ENCODE measurements around the gene PPP6R1.
"Not testable (repeated sequence)": the region's sequence is repeated elsewhere in the genome, so short reads cannot be mapped to it uniquely, and the experiment has no call there.

Gene PPP6R1

GRCh38 chr19:55223291-55224037 lies 35.4 kb downstream of the PPP6R1 start:
- no peak for DNase-seq

GRCh38 chr19:55220525-55220924 lies 38.3 kb downstream of the PPP6R1 start:
- no peak for DNase-seq

GRCh38 chr19:55216461-55217198 lies 42.2 kb downstream of the PPP6R1 start:
- peak; percentile 99 for DNase-seq

DNA sequence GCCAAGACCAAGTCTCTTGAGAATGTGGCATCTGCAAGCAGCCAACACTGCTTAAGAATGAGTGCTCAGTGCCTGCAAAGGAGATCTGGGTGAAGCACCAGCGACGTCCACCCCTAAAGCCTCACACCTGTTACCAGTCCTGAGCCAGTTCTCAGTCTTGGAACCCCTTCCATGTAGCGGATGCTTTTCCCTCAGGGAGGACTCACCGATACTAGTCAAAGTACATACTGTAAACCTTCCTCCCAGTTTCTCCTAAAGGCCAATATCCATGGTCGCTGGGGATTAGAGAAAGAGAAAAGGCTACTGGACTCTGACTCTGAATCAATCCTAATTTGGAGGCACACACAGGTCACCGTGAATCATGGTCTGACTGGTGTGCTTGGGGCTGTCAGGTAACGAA lies 45.3 kb downstream of the PPP6R1 start:
- no peak for DNase-seq

DNA sequence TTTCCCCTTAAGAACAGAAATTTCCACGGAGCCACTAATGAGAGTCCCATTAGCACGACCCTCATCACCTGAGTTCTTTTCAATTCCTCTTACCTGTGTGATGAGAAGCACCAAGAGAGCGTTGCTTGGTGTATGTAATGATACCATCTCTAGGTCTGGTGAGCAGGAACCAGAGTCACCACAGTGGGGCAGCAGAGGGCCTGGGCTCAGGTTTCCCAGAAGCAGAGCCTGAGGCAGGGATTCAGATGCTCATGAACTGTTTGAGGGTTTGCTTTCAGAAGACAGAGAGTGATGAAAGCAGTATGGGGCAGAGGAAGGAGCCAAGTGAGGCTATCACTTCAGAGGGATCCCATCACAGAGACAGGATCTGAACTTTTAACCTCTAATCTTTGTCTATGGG lies 46.4 kb downstream of the PPP6R1 start:
- no peak for DNase-seq

DNA sequence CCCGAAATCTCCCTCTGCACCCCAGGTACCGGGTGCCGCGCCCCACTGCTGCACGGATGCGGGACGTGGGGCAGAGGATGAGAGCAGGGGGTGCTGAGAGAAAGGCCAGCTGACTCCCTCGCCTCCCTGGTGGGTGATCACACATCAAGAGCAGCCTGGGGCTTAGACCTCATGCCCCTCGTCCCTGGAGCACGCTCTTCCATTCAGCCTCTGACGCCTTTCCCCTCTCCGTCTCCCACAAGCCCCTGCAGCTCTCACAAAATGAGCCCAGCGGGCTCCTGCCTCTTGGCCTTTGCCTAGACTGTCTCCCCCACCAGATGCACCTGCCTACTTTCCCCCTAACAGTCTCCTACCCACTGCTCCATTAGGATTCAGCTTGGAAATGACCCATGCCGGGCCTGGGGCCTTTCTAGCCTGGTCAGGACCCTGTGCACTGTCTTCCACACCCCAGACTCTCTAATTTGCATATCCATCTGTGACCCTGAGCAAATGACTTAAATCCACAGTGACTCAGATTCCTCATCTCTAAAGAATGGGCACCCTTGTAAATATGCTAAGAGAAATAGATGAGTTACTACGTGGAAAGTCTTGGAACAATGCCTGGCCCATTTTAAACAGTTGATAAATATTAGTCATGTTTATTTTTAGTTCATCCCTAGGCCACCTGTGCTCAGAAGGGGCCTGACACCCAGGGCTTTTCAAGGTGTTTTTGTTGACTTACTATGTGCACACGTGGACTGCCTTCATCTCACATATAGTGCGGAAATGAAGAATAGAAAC lies 48.9 kb downstream of the PPP6R1 start:
- DNase-seq: peak; percentile 90

GRCh38 chr19:55208880-55209692 lies 49.7 kb downstream of the PPP6R1 start, which contains the start of gene PTPRH:
Gene PTPRH, minus strand, starts transcription at chr19:55209501. Its CDS starts 68 bp downstream, at chr19:55209433.
- no peak for DNase-seq

DNA sequence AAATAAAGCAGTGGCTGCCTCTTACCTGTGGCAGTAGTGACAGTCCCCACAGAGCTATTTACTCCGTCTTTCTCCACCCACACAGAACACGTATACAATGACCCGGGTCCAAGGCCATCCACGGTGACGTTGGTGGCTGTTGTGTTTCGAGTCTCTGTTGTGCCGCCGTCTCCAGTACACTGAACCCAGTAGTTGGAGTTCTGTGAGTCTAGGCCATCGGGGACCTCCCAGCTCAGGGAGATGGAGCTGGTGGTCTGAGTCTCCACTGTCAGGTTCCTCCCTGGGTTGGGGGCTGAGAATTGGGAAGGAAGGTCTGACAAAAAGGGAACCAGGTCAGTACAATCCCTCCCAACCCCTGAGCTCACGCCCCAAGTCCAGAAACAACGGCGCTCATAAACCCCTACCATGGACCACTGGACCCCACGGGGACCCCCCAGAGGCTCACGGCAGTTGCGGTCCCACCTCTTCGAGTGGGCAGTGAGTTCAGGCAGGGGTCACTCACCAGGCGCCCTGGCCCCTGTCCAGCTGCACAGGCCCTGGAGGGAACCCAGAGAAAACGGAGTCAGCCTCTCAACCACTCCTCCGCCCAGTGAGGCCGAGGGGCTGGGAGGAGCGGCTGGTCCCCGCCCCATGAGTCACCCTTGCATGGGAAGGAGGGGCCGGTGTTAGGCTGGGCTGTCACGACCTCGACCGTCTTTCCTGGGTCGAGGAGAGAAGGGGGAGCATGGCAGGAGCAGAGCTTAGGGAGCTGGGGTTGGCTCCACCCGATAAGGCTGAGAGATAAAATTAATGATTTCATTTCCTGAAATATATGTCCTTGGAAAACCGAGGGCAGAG lies 51.9 kb downstream of the PPP6R1 start:
- DNase-seq: peak; percentile 83

GRCh38 chr19:55202199-55202598 lies 56.6 kb downstream of the PPP6R1 start:
- DNase-seq: not testable (repeated sequence)

GRCh38 chr19:55199620-55200204 lies 59.1 kb downstream of the PPP6R1 start:
- no peak for DNase-seq

- no peak for DNase-seq
Measured at GRCh38 chr19:55198651-55199050, 60.2 kb downstream of the PPP6R1 start.

DNA sequence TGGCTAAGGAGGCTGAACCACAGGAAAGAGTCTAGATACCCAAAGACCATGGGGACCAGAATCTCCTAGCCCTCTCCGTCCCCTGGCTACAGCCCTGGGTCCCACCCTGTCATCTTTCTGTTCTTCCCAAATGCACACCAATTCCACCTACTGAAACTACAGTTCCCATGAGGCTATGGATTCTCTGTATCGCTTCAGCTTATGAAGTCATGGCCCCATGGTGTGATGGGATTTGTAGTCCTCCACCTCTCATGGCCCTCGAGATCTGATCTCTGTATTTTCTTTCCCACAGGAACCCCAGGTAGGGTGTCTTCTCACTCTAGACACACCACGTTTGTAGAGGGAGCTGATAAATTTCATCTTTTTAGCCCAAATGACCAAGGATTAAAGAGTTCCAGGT lies 61.3 kb downstream of the PPP6R1 start:
- DNase-seq: no peak

- DNase-seq: no peak
Measured at GRCh38 chr19:55196803-55197202, 62.0 kb downstream of the PPP6R1 start.

DNA sequence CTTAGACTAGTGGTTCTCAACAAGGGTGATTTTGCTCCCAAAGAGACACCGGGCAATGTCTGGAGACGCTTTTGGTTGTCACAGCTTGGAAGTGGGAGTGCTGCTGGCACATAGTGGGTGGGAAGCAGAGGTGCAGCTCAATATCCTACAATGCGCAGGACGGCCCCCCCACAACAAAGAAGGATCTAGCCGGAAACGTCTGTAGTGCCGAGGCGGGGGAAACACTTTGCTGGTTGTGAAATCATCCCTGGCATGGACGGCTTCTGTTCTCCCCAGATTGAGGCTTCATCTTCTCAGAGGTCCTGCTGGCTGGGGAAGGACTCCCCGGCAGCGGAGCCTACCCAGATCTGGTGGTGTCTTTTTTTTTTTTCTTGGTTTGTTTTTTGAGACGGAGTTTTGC lies 65.3 kb downstream of the PPP6R1 start:
- DNase-seq: no peak

- peak; percentile 83 for DNase-seq
Measured at GRCh38 chr19:55189403-55189835, 69.4 kb downstream of the PPP6R1 start.

GRCh38 chr19:55188625-55189024 lies 70.2 kb downstream of the PPP6R1 start:
- no peak for DNase-seq

DNA sequence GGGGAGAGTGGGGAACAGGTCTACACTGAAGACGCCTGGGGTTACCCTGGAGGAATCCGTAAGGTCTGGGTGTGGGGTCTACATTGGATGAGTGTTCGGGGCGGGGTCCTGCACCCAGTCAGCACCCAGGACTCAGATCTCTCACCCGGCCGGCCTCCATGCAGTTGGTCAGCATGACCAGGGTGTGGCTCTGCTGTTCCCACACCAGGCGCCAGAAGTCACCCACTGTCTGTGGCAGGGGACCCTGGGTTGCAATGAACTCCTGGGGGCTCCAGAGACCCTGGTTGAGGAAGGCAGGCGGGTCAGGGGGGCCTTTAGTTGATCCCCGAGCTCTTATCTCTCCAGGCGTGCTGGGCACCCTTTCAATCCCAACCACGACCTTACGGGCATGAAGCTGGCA lies 72.7 kb downstream of the PPP6R1 start:
- DNase-seq: no peak

GRCh38 chr19:55181740-55182139 lies 77.1 kb downstream of the PPP6R1 start:
- no peak for DNase-seq
